HG02763 (cell line): ENCODE measurements around the gene TMC1.
"Not testable (repeated sequence)": the region's sequence is repeated elsewhere in the genome, so short reads cannot be mapped to it uniquely, and the experiment has no call there.

Source experiments
- ATAC-seq: cut with Tn5 transposase; IDR thresholded peaks from one replicate; pipeline ENCODE4 v1.9.1; 2021; ENCODE audit warnings: mild to moderate bottlenecking, moderate library complexity; ENCODE audit not compliant: unreplicated experiment

The TMC1 gene

DNA sequence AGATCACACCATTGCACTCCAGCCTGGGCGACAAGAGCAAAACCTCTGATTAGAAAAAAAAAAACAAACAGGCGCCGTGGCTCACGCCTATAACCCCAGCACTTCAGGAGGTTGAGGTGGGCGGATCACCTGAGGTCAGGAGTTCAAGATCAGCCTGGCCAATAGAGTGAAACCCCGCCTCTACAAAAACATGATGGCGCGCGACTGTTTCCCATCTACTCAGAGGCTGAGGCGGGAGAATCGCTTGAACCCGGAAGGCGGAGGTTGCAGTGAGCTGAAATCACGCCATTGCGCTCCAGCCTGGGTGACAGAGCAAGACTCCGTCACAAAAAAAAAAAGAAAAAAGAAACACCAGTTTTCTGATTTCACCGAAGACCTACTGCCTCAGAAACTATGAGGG lies at the start of gene TMC1:
TSS of gene TMC1 (plus strand) at position 193 of the 400 bp plus-strand sequence. CDS start 127,041 bp downstream, outside the sequence.
- not testable (repeated sequence) for ATAC-seq

DNA sequence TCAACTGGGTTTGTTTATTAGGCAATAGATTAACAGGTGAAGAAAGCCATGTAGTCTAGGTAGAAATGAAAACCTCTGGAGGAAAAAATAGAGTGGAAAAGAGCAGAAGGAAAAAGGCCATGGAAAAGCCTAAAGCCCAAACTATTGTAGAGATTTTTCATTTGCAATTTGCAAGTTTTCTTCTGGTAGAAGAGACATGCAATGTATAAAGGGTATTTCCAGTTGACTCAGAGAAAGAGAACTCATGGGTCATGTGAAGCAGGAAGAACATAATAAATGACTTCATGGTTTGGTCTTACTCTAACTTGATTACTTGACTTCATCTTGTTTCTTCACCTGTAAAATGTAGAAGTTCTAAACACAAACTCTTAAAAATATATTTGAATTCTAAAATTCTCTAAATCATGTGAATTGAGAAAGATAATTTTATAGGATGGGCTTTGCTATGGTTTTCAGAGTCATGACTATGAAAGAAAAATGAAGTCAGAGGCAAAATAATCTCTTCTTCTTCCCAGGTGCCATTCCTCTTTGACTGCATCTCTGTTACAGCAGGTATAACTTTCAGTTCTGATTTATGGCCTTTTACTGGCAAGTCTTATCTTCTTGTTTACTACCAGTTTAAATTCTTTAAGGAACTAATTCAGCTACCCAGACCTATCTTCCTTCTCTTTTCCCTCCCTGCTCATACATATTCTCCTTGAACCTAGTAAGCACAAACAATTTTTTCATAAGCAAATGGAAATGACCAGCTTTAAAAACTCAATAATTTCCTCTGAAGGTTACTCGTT lies 47.7 kb upstream of the TMC1 start:
- ATAC-seq, result peak; percentile 83

DNA sequence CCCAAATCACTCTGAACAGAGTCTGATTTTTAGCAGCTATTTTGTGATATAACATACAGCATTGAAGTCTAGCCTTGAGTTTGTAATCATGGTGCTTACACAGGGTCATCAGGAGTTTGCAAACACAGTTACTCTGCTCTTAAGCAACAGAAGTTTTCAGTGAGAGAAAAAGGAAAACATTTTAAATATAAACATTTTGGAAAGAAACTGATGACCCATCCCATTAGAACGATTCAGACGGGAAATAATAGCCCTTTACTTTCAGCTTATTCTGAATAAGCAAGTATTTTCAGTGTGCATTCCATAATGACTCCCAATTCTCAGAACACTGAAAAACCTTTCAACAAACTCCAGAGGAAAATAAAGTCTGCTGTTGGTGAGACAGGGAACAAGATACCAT lies 46.7 kb upstream of the TMC1 start:
- no peak for ATAC-seq

DNA sequence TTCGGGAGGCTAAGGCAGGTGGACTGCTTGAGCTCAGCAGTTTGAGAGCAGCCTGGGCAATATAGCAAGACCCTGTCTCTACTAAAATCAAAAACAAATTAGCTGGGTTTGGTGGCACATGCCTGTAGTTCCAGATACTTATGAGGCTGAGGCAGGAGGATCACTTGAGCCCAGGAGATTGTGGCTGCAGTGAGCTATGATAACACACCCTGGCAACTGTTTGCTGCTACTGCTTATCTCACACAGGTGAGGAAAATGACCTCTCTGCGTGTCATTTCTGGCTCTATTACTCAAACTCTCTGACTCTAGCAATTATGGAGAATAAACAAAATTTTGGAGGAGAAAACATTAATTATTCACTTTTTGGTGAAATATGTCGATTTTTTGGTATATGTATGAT lies 45.3 kb upstream of the TMC1 start:
- no peak for ATAC-seq

DNA sequence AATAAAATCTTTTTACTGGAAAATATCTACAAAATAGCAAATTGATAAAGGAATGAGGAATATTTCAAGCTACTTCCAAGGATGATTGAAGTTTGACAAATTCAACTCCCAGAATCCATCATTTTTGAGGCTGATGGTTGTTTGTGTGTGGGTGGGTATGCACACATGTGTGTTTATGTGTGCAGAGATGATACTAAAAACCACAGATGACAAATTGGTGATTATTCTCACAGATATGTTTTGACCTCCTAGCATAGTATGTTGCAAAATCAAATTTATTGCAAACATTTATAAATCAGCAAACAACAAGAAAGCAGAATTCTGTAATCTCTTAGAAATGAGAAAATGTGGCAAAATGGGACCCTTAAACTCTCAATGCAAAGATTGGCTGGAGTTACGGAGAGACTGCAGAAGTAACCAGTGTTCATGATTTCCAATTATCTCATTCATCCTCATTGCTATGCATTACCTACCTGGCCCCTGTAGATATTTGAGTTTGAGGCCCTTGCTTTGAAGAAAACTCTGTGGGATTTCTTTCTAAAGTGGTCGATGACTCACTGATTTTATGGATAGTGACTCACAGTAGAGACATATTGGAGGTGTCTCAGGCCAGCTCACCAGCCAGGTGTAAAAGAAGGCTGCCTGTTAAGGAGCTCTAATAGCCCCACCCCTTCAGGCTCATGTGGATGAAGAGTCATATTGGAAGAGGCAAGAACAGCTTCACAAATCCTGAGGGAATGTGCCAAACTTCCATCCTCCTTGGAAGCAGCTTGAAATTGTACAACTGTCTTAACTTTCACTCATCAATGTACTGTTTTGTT lies 44.6 kb upstream of the TMC1 start:
- no peak for ATAC-seq

DNA sequence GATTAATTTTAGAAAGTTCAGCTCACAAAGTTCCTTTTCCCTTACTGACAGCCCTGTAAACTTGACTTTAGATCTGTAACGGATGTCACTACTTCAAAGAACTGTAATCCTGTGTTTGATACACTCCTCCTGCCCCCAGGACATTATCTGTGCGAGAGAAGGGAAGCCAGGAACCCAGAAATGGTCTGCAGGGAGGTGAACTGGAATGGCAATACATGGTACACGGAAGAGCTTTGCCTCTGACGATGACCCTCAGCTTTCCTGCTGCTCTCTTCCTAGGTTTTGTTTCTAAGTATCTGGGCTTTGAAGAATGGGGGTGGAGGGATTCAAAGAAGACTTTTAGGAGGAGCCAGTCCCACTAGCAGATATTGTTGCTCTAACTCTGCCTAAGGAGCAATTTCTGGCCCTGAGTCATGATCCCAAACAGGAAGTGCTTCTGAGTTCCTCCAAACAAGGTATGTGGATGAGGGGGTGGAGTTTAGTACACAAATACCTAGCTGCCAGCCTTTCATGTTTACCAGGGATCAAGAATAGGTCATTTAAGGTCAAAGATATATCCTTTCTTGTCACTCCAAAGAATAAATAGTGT lies 43.4 kb upstream of the TMC1 start:
- no peak for ATAC-seq

DNA sequence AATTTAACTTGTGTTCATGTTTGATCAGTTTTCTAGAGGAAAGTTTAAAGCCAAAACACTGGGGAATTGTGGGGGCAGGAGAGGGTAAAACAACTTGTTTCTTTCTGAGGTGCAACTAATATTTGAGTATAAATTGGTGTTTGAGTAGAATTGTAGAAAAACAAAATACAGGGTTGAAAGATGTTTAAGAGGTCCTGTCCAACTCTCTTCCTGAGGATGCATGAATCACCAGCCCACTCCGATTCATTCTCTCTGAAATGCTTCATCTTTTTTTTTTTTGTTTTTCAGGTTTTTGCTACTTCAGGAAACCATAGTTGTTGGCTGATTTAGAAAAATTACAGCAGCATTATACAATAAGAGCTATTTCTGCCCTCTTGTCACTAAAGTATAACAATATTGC lies 42.4 kb upstream of the TMC1 start:
- ATAC-seq, result no peak

DNA sequence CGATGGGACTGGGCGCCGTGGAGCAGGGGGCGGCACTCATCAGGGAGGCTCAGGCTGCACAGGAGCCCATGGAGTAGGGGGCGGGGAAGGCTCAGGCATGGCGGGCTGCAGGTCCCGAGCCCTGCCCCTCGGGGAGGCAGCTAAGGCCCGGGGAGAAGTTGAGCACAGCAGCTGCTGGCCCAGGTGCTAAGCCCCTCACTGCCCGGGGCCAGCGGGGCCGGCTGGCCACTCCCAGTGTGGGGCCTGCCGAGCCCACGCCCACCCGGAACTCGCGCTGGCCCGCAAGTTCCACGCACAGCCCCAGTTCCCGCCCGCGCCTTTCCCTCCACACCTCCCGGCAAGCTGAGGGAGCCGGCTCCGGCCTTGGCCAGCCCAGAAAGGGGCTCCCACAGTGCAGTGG lies 41.1 kb upstream of the TMC1 start:
- not testable (repeated sequence) for ATAC-seq

DNA sequence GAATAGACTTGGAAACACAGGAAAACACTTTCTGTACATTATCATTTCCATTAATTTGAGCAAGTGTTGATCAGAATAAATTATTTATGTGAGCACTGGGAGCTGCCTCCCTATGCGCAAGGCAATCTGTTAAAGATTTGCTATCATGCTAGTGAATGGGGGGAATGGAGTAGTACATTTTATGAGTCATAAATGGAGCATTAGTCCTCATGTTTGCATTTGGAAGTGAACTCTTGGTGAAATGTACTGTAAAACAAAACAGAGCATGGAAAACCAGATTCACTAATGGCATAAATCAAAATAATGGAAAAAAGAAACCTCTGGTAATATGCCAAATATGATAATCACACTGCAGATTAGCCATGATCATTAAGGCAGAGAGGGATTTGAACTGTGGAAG lies 40.5 kb upstream of the TMC1 start:
- no peak for ATAC-seq

DNA sequence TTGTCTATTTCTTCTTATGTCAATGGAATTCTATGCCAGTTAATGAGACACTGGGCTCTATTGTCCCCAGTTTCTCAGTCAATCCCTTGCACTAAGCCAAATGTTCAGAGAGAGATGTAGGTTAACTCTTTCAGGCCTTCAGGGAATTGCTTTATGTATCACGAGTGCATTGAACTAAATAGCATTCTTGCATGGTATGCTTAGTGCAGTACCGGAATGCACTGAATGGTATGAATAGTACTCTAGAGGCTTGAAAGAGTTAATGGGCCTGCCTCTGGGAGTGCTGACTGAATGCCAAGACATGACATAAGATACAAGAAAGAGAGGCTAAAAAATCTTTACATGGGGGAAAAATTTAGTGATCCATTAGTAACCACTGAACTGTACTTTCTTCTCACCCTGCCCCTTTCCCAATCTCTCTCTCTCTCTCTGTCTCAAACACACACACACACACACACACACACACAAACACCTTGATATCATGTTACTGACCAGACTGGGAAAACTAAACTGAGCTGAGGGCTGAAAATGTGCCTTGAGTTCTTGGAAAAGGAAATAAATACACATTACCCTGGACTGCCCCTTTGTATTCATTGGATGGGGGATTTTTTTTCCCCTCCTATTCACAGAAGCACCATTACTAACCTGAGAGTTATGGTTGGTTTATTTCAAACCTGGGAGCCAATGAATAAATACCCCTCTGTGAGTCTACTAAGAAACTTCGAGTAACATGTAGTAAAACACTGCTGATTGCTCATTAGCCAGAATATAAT lies 35.4 kb upstream of the TMC1 start:
- no peak for ATAC-seq

DNA sequence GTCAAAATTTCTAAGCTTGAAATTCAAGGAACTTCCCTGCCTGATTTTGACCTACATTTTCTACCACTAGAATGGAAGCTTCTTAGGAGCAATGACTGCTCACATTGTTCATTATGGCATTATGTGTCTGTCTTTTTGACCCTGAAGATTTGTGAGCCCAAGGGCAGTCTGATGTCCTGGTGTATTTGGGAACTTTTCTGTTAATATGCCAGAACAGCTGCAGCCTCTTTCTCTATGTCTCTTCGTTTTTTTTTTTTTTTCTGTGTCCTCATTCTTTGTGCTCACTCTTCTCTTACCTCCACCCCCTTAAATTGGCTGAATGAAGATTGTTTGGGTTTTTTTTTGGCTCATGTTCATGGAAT lies 34.8 kb upstream of the TMC1 start:
- no peak for ATAC-seq

DNA sequence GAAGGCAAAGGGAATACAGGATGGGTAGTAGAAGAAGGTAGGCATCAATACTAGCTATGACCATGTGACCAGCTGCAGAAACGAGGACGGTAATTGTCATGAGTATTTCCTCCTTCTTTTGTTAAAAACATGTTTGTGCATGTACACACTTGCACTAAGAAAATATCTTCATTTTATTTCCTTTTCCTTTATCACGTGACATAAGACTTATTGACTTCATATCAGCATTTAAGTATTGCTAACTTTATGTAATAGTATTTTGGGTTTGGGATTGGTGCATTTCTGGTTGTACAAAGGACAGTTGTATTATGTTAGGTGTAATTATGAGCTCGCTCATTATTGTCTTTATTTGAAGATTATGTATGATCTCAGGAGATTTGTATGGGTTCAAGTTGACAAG lies 33.7 kb upstream of the TMC1 start:
- not testable (repeated sequence) for ATAC-seq

DNA sequence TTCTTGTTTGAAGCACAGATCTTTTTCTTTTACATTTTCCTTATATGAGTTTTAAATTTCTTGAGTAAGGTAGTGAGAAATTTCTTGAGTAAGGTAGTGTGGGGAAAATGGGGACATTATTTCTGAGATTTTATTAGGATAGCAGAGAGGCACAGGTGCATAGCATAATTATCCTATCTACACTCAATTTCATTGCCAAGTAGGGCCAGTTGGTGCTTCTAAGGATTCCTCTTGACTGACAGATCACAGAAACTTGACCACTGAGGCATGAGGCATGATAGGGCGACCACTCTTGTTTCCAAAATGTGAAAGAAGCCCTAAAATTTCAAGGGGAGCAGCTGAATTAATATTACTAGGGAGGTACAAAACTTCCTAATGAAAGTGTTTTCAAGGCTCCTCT lies 31.4 kb upstream of the TMC1 start:
- ATAC-seq, result no peak

DNA sequence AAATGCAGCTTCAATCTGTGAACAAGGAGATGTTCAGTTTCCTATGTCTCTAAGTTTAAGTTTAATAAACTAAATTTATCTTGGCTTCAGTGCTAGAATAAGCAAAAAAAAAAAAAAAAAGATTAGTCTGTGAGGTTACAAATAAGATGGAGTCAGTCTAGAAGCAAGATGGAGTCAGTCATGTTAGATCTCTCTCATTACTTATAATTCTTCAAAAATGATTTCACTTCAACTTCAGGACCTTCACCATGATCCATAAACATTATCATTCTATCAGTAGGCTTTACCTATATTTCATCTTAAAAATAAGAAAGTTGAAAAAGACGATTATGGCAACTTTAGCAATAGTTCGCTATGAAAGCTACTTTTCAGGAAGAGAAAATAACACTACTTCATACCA lies 30.2 kb upstream of the TMC1 start:
- no peak for ATAC-seq

DNA sequence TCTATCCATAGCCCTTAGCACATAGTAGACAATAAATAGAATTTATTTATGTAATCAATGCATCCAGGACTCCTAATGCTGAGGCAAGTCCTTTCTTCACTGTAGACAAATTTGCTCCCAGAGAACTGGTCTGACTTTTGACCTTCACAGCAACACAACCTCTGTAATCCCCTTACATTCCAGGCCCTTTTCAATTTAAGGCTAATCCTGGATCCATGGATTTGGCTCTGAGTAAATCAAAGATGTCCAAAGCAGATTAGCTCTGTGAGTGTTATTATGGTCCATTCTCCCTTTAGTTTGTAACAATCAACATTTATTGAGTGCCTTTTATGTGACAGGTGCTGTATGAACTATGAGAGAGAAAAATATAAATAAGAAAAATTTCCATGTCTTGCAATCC lies 27.4 kb upstream of the TMC1 start:
- no peak for ATAC-seq

DNA sequence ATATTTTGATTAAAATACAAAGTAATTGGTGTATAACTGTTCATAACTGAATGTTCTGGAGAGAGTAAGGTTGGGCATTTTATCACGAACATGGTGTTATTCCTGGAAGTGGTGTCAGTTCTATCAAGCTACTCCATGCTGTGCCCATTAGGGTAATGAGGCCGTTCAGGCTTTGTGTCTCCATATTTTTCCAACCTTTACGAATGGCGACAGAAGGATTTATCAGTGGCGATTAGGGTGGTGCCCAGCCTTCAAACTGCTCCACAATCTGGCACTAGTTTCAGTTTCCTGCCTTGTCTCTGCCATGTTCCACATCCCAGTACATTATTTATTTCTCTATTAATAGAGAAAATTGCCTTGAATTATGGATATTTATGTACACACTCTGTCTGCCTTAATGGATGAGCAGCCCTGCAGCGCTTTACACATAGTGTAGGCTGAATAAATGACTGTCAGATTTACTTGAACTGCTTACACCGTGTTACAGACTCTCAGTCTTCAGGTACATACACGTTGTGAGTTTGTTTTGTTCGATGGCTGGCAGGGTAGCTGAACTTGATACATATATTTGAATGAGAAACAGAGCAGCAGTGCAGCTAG lies 23.9 kb upstream of the TMC1 start:
- ATAC-seq, result no peak

DNA sequence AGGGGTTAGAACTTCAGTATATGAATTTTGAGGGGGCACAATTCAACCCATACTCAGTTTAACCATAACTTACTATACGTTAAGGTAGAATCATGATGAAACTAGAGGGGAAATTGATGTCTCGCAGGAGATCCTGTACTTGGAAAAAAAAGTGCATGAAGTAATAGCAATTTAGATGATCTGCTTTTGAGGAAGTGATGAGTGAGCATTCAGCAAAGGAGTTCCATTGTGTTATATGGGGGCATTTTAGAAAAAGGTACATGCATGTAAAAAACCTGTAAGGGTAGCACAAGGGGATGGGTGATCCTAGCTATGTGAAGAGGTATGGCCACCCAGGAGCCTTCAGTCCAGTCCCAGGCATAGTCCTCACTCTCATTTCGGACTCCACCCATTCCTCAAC lies 14.8 kb upstream of the TMC1 start:
- no peak for ATAC-seq

DNA sequence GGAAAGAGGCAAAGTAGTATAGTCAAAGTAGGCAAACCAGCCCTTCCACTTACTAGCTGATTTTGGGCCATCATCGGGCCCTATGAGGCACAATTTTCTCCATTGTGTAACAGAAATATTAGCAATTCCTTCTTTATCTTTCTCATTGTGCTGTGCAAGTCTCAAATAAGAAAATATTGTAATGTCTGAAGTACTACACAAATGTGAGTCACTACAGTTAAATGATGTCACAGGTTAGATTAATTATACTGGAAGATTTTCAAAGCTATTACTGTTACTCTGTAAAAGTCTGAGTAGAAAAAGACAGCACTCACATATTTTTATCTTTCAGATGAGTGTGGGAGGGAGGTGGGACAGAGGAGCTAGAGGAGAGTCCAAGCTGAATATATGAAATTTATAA lies 12.4 kb upstream of the TMC1 start:
- no peak for ATAC-seq

DNA sequence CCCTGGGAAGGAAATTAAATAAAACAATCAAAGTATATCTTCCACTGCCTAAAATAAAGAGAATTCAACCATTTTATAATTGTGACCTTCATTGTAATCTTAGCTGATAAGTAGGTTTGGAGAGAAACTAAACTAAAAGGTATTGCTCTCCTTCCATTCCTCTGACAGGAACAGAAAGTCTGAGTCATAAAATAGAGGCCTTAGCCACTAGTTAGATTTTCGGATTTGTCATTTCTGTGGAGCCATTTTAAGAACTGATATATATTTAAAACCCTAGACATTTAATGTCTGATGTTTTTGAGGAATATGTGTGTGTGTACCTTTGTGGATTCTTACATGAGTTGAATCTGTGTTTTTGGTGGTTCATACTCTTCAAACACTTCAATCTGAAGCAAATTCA lies 11.8 kb upstream of the TMC1 start:
- ATAC-seq, result peak; percentile 89

DNA sequence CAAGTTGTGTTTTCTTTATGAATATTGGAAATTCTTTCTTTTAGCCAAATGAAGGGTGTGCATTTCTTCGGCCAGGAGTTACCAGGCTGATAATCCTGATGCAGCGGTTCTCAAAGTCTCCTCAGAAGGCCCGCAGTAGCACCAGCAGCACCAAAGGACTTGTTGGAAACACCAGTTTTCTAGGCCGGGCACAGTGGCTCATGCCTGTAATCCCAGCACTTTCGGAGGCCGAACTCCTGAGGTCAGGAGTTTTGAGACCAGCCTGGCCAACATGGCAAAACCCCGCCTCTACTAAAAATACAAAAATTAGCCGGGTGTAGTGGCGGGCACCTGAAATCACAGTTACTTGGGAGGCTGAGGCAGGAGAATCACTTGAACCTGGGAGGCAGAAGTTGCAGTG lies 397 bp upstream of the TMC1 start:
- ATAC-seq, result not testable (repeated sequence)
